Activated CD8-positive, alpha-beta memory T cell treated with anti-CD3 and anti-CD28 coated beads, Interleukin-2, amount 50 U/mL, for 24 hours (primary cell): Measurements from ENCODE around the gene NDUFC1.
A peak's percentile ranks its signal among the peaks of the same experiment; 100 is the strongest.
"Not testable (repeated sequence)": the region's sequence is repeated elsewhere in the genome, so short reads cannot be mapped to it uniquely, and the experiment has no call there.

Source experiments
- DNase-seq: peaks from one replicate; pipeline ENCODE4 v3.0.0-alpha.2; 2020; ENCODE audit errors: extremely low read depth

NDUFC1 gene

GRCh38 chr4:139297001-139297410 lies 5.3 kb downstream of the NDUFC1 start:
- DNase-seq: no peak

GRCh38 chr4:139295942-139296299 lies 6.4 kb downstream of the NDUFC1 start:
- no peak for DNase-seq

- peak; percentile 96 for DNase-seq
Measured at GRCh38 chr4:139295206-139295941, 6.9 kb downstream of the NDUFC1 start.

GRCh38 chr4:139286186-139286698 lies 16.0 kb downstream of the NDUFC1 start:
- DNase-seq: no peak

GRCh38 chr4:139282721-139283075 lies 19.6 kb downstream of the NDUFC1 start:
- no peak for DNase-seq

GRCh38 chr4:139282065-139282720 lies 20.1 kb downstream of the NDUFC1 start:
- no peak for DNase-seq

- no peak for DNase-seq
Measured at GRCh38 chr4:139279760-139280620, 22.3 kb downstream of the NDUFC1 start, which contains the start of gene MGARP. MGARP (minus strand) TSS chr4:139280225; CDS start chr4:139280158, 67 bp downstream.

- no peak for DNase-seq
Measured at GRCh38 chr4:139278912-139279759, 23.1 kb downstream of the NDUFC1 start.

- DNase-seq: no peak
Measured at GRCh38 chr4:139278485-139278884, 23.8 kb downstream of the NDUFC1 start.

- DNase-seq: no peak
Measured at GRCh38 chr4:139275281-139275735, 27.0 kb downstream of the NDUFC1 start.

- DNase-seq: no peak
Measured at GRCh38 chr4:139274790-139275189, 27.5 kb downstream of the NDUFC1 start.

GRCh38 chr4:139273835-139274234 lies 28.4 kb downstream of the NDUFC1 start:
- no peak for DNase-seq

GRCh38 chr4:139267301-139267700 lies 35.0 kb downstream of the NDUFC1 start:
- DNase-seq: no peak

GRCh38 chr4:139266583-139267257 lies 35.6 kb downstream of the NDUFC1 start:
- peak; percentile 75 for DNase-seq

GRCh38 chr4:139266208-139266582 lies 36.1 kb downstream of the NDUFC1 start:
- DNase-seq: no peak

- DNase-seq: no peak
Measured at GRCh38 chr4:139265654-139266053, 36.6 kb downstream of the NDUFC1 start.

- DNase-seq: no peak
Measured at GRCh38 chr4:139256349-139256748, 45.9 kb downstream of the NDUFC1 start.

- DNase-seq: not testable (repeated sequence)
Measured at GRCh38 chr4:139255581-139255980, 46.7 kb downstream of the NDUFC1 start.

- DNase-seq: no peak
Measured at GRCh38 chr4:139253713-139254112, 48.6 kb downstream of the NDUFC1 start.

GRCh38 chr4:139253046-139253445 lies 49.2 kb downstream of the NDUFC1 start:
- DNase-seq: no peak
